ENCODE measurements around the gene MYO3A. TPM values are rescaled to one million over a fixed set of nuclear protein-coding genes. Genes with fewer than 3 reads are reported as not detected.
"Not testable (repeated sequence)": the region's sequence is repeated elsewhere in the genome, so short reads cannot be mapped to it uniquely, and the experiment has no call there.

The MYO3A gene
- total RNA-seq, 4 donors from 2014 or later: 0.12 to 0.67 (median 0.47) TPM; not detected in 1

GRCh38 chr10:25999295-25999981, 65.4 kb downstream of the MYO3A start:
- H3K27ac ChIP-seq: no peak overlapping the region
- TF ChIP-seq POLR2A (IDR thresholded peaks at IDR 0.05): no peak
- 65 to 83% methylated on average over 4 of the region's 4 CpGs for whole genome bisulfite sequencing, 2 donors (ENCODE audit: low coverage in 1 of 2)
- no peaks in the 10 kb centered on the region for H3K9me3 ChIP-seq
- H3K4me1 ChIP-seq: no peaks in the 10 kb centered on the region
- H3K4me3 ChIP-seq: no peak overlapping the region
- H3K36me3 ChIP-seq: no peaks in the 10 kb centered on the region
- no peaks in the 10 kb centered on the region for H3K27me3 ChIP-seq
- no peak for ATAC-seq

- no peaks in the 10 kb centered on the region for H3K9me3 ChIP-seq
- H3K27me3 ChIP-seq: no peaks in the 10 kb centered on the region
- H3K27ac ChIP-seq: no peak overlapping the region
- 60 to 78% methylated on average over 1 to 5 of the region's 5 CpGs for whole genome bisulfite sequencing, 2 donors (ENCODE audit: low coverage in 1 of 2)
- H3K36me3 ChIP-seq: no peaks in the 10 kb centered on the region
- H3K4me1 ChIP-seq: no peaks in the 10 kb centered on the region
- TF ChIP-seq POLR2AphosphoS5 (IDR thresholded peaks at IDR 0.05) (no peak), POLR2A (IDR thresholded peaks at IDR 0.05) (no peak), EP300 (IDR thresholded peaks at IDR 0.05) (no peak), CTCF (IDR thresholded peaks at IDR 0.05) (no peak)
- no peak overlapping the region for H3K4me3 ChIP-seq
- ATAC-seq: no peak
Observed at GRCh38 chr10:26000971-26001370, 66.9 kb downstream of the MYO3A start.

GRCh38 chr10:26002466-26002865, 68.4 kb downstream of the MYO3A start:
- not testable (repeated sequence) for H3K27me3 ChIP-seq, H3K27ac ChIP-seq, H3K4me1 ChIP-seq, H3K36me3 ChIP-seq, ATAC-seq, H3K9me3 ChIP-seq, H3K4me3 ChIP-seq
- 88 to 90% methylated on average over 6 to 7 of the region's 7 CpGs for WGBS, 2 donors (ENCODE audit: low coverage in 1 of 2)

- H3K36me3 ChIP-seq: no peaks in the 10 kb centered on the region
- WGBS, 2 donors (ENCODE audit: low coverage in 1 of 2): 32 to 54% methylated on average over 1 of the region's 1 CpG
- H3K27ac ChIP-seq: no peak overlapping the region
- no peaks in the 10 kb centered on the region for H3K4me1 ChIP-seq
- no peak overlapping the region for H3K4me3 ChIP-seq
- H3K27me3 ChIP-seq: no peaks in the 10 kb centered on the region
- H3K9me3 ChIP-seq: no peaks in the 10 kb centered on the region
- no peak for ATAC-seq
- TF ChIP-seq CTCF (IDR thresholded peaks at IDR 0.05) (no peak), POLR2A (IDR thresholded peaks at IDR 0.05) (no peak), EP300 (IDR thresholded peaks at IDR 0.05) (no peak)
Observed at GRCh38 chr10:26015092-26015491, 81.1 kb downstream of the MYO3A start.

- Histone ChIP-seq H3K4me1 (no peaks in the 10 kb centered on the region), H3K36me3 (no peaks in the 10 kb centered on the region), H3K27me3 (no peaks in the 10 kb centered on the region), H3K9me3 (no peaks in the 10 kb centered on the region), H3K4me3 (no peak overlapping the region), H3K27ac (no peak overlapping the region)
- ATAC-seq: no peak
- TF ChIP-seq EP300 (IDR thresholded peaks at IDR 0.05) (no peak), CTCF (IDR thresholded peaks at IDR 0.05) (no peak), POLR2AphosphoS5 (IDR thresholded peaks at IDR 0.05) (no peak), POLR2A (IDR thresholded peaks at IDR 0.05) (no peak)
Observed at GRCh38 chr10:26022831-26023230, 88.8 kb downstream of the MYO3A start.

- no peaks in the 10 kb centered on the region for H3K9me3 ChIP-seq
- WGBS, 2 donors (ENCODE audit: low coverage in 1 of 2): 0 to 63% methylated on average over 1 to 2 of the region's 2 CpGs
- no peaks in the 10 kb centered on the region for H3K27me3 ChIP-seq
- ATAC-seq: no peak
- H3K27ac ChIP-seq: no peak overlapping the region
- H3K4me1 ChIP-seq: no peaks in the 10 kb centered on the region
- no peaks in the 10 kb centered on the region for H3K36me3 ChIP-seq
- H3K4me3 ChIP-seq: no peak overlapping the region
- no peak for TF ChIP-seq POLR2AphosphoS5 (IDR thresholded peaks at IDR 0.05)
- no peak for TF ChIP-seq CTCF (IDR thresholded peaks at IDR 0.05)
- TF ChIP-seq POLR2A (IDR thresholded peaks at IDR 0.05): no peak
- TF ChIP-seq EP300 (IDR thresholded peaks at IDR 0.05): no peak
Observed at GRCh38 chr10:26024303-26024702, 90.3 kb downstream of the MYO3A start.

Measured in gastroesophageal sphincter (tissue), 4 donors.